Measurements from ENCODE around the gene PRR20G. TPM values are rescaled to one million over a fixed set of nuclear protein-coding genes. Genes with fewer than 3 reads are reported as not detected.

Gene PRR20G
- total and polyA plus RNA-seq, 9 of the 15 experiments (the other 6 are each of a cell fraction or from before 2014, with no cell fraction given), result not detected

GRCh38 chr3:127291611-127292010, 3.8 kb upstream of the PRR20G start:
- ChIA-PET CTCF (ENCODE audit: low intra/inter-chr PET ratio) (no interaction called here), POLR2A (no interaction called here)
- no TSS peak for BruUV-seq (replicated peaks)
- no peak for FAIRE-seq
- Histone ChIP-seq H2AFZ (ENCODE audit: low read depth, low read length) (no peak overlapping the region), H3K27ac (ENCODE audit: extremely low read depth, low read depth, low read length) (no peak overlapping the region), H3K79me2 (ENCODE audit: control insufficient read depth, insufficient read depth, low read length) (no peaks in the 10 kb centered on the region), H3K9me3 (replicated peaks; ENCODE audit: control insufficient read depth, insufficient read depth, low read depth, low read length) (no peaks in the 10 kb centered on the region), H3K9me1 (ENCODE audit: control insufficient read depth, insufficient read depth, low read length) (no peaks in the 10 kb centered on the region), H4K20me1 (replicated peaks; ENCODE audit: control insufficient read depth, insufficient read depth, low read length) (no peaks in the 10 kb centered on the region), H3K9ac (ENCODE audit: insufficient read depth in 1 of 2, low read depth in 2 of 2, low read length in 2 of 2) (no peak overlapping the region), H3K4me2 (ENCODE audit: insufficient read depth, low read length) (no peak overlapping the region), H3K4me3 (no peak overlapping the region), H3K4me1 (replicated peaks in 1 of 2; ENCODE audit: control insufficient read depth in 2 of 2, insufficient read depth in 2 of 2, low read length in 2 of 2) (no peaks in the 10 kb centered on the region), H3K36me3 (ENCODE audit: control insufficient read depth, insufficient read depth, low read length) (no peaks in the 10 kb centered on the region), H3K27me3 (ENCODE audit: control insufficient read depth in 2 of 2, insufficient read depth in 2 of 2, low read length in 2 of 2) (no peaks in the 10 kb centered on the region; a peak in 1 of 5 replicates)
- in situ Hi-C loops (cut with MboI), result no loop called here
- intact Hi-C loops (cut with micrococcal nuclease), result no loop called here
- DNase-seq (ENCODE audit: extremely low read depth in 1 of 4, low spot score in 3 of 4), result no peak
- no peak for ATAC-seq
- TF ChIP-seq DMBX1 (CRISPR knock-in tag; IDR thresholded peaks at IDR 0.05; ENCODE audit: borderline replicate concordance) (no peak), PBX2 (CRISPR knock-in tag; IDR thresholded peaks at IDR 0.05; ENCODE audit: low read depth) (no peak), PBX2 (tag; conservative IDR thresholded peaks at IDR 0.05; ENCODE audit: low read depth) (no peak), NBN (IDR thresholded peaks at IDR 0.05; ENCODE audit: low read depth) (no peak), HES1 (IDR thresholded peaks at IDR 0.05; ENCODE audit: low read depth) (no peak), ZNF140 (CRISPR knock-in tag; IDR thresholded peaks at IDR 0.05) (no peak), ZFP1 (CRISPR knock-in tag; IDR thresholded peaks at IDR 0.05) (no peak), DPF2 (IDR thresholded peaks at IDR 0.05) (no peak), GTF2F1 (IDR thresholded peaks at IDR 0.05; ENCODE audit: low read depth, low read length) (no peak), TFE3 (CRISPR knock-in tag; IDR thresholded peaks at IDR 0.05) (no peak), MCM2 (IDR thresholded peaks at IDR 0.05; ENCODE audit: low read depth) (no peak), SMARCB1 (IDR thresholded peaks at IDR 0.05; ENCODE audit: insufficient read length, low read depth) (no peak), KAT8 (IDR thresholded peaks at IDR 0.05; ENCODE audit: low read depth) (no peak)
